GM19035 (cell line): ENCODE measurements around the gene MOAP1.
"Not testable (repeated sequence)": the region's sequence is repeated elsewhere in the genome, so short reads cannot be mapped to it uniquely, and the experiment has no call there.

Experiments
- ATAC-seq: cut with Tn5 transposase; IDR thresholded peaks from one replicate; pipeline ENCODE4 v1.9.1; 2021; ENCODE audit not compliant: unreplicated experiment

Gene MOAP1

GRCh38 chr14:93186466-93186865 is 1.8 kb upstream of the MOAP1 start:
- no peak for ATAC-seq

- no peak for ATAC-seq
Observed at GRCh38 chr14:93185349-93185720, 638 bp upstream of the MOAP1 start.

GRCh38 chr14:93183596-93184317 is 940 bp downstream of the MOAP1 start:
- no peak for ATAC-seq

- no peak for ATAC-seq
Observed at GRCh38 chr14:93175492-93175891, 9.2 kb downstream of the MOAP1 start.

- not testable (repeated sequence) for ATAC-seq
Observed at GRCh38 chr14:93174731-93175130, 10.0 kb downstream of the MOAP1 start.

- no peak for ATAC-seq
Observed at GRCh38 chr14:93173943-93174395, 10.7 kb downstream of the MOAP1 start.

- ATAC-seq = no peak
Observed at GRCh38 chr14:93171376-93171775, 13.3 kb downstream of the MOAP1 start.

GRCh38 chr14:93170141-93170540 is 14.6 kb downstream of the MOAP1 start:
- not testable (repeated sequence) for ATAC-seq

GRCh38 chr14:93169619-93170018 is 15.1 kb downstream of the MOAP1 start:
- not testable (repeated sequence) for ATAC-seq

GRCh38 chr14:93168610-93169009 is 16.1 kb downstream of the MOAP1 start:
- not testable (repeated sequence) for ATAC-seq

GRCh38 chr14:93165271-93166265 is 19.1 kb downstream of the MOAP1 start:
- not testable (repeated sequence) for ATAC-seq

- ATAC-seq = peak; percentile 61
Observed at GRCh38 chr14:93163564-93163963, 21.1 kb downstream of the MOAP1 start.

GRCh38 chr14:93161411-93161940 is 23.2 kb downstream of the MOAP1 start:
- no peak for ATAC-seq

- no peak for ATAC-seq
Observed at GRCh38 chr14:93160353-93160801, 24.3 kb downstream of the MOAP1 start.

GRCh38 chr14:93159625-93160352 is 24.9 kb downstream of the MOAP1 start:
- not testable (repeated sequence) for ATAC-seq

- ATAC-seq = not testable (repeated sequence)
Observed at GRCh38 chr14:93158349-93158748, 26.3 kb downstream of the MOAP1 start.

- ATAC-seq = no peak
Observed at GRCh38 chr14:93156693-93157369, 27.9 kb downstream of the MOAP1 start.

GRCh38 chr14:93155667-93156066 is 29.0 kb downstream of the MOAP1 start:
- no peak for ATAC-seq

- no peak for ATAC-seq
Observed at GRCh38 chr14:93153121-93153520, 31.6 kb downstream of the MOAP1 start.
